Spleen (tissue), 7 donors: Measurements from ENCODE around the gene ERCC1.

Source experiments
- CTCF ChIP-seq, 11 experiments: fragments of 200-600 bp in 7 of 11; fragments of 450-650 bp in 4 of 11; sonication (generic) in 4 of 11; IDR thresholded peaks in 8 of 11; conservative IDR thresholded peaks in 3 of 11; 1 replicate in 7 of 11; 2 replicates in 4 of 11; pipeline versions ENCODE4 v1.4.0 to v1.8.0; 2016 to 2021; ENCODE audit warnings: antibody characterized with exemption in 11 of 11, inconsistent platforms in 4 of 11, mild to moderate bottlenecking in 1 of 11
- POLR2A ChIP-seq, 3 donors: fragments of 450-650 bp; IDR thresholded peaks; one replicate each; pipeline ENCODE4 v1.5.1; 2017; ENCODE audit warnings: antibody characterized with exemption in 3 of 3, mild to moderate bottlenecking in 1 of 3
- POLR2AphosphoS5 ChIP-seq, 3 donors: sonication (generic); formaldehyde crosslinking; IDR thresholded peaks; one replicate each; pipeline ENCODE4 v1.5.1; 2017; ENCODE audit warnings: antibody characterized with exemption in 3 of 3
- donor health status: DM: no; HTN: no; CAD: no; lungs with moderate emphysema.
- donor health status: DM: no; HTN: no; CAD: no.
- donor health status: DM: no; HTN: no; CAD: no.

GRCh38 chr19:45382426-45382825 is 41.3 kb downstream of the ERCC1 start:
- TF ChIP-seq CTCF (IDR thresholded peaks at IDR 0.05 in 8 of 11, conservative IDR thresholded peaks at IDR 0.05 in 3 of 11): no peak
- no peak for TF ChIP-seq POLR2A (IDR thresholded peaks at IDR 0.05)
- no peak for TF ChIP-seq POLR2AphosphoS5 (IDR thresholded peaks at IDR 0.05)
